ENCODE data around the gene BTAF1. TPM values are rescaled to one million over a fixed set of nuclear protein-coding genes. Genes with fewer than 3 reads are reported as not detected.

Gene BTAF1
- total RNA-seq, 4 donors from 2014 or later: 33.1 to 72.3 (median 65.1) TPM

- DNase-seq (ENCODE audit: low spot score) (no peak), ATAC-seq (ENCODE audit: low FRiP score) (no peak)
- TF ChIP-seq CTCF (IDR thresholded peaks at IDR 0.05): no peak
These were observed 142.8 kb downstream of the BTAF1 start for GRCh38 chr10:92066386-92066785.

GRCh38 chr10:92068900-92069299 lies 145.3 kb downstream of the BTAF1 start:
- DNase-seq (ENCODE audit: low spot score) (no peak), ATAC-seq (ENCODE audit: low FRiP score) (no peak)
- TF ChIP-seq CTCF (IDR thresholded peaks at IDR 0.05): no peak

- no peak for TF ChIP-seq CTCF (IDR thresholded peaks at IDR 0.05)
- no peak for ATAC-seq (ENCODE audit: low FRiP score)
- no peak for DNase-seq (ENCODE audit: low spot score)
These were observed 150.7 kb downstream of the BTAF1 start for GRCh38 chr10:92074126-92074887.

GRCh38 chr10:92075829-92076228 lies 152.3 kb downstream of the BTAF1 start:
- DNase-seq (ENCODE audit: low spot score) (no peak), ATAC-seq (ENCODE audit: low FRiP score) (no peak)
- no peak for TF ChIP-seq CTCF (IDR thresholded peaks at IDR 0.05)

GRCh38 chr10:92076722-92077121 lies 153.2 kb downstream of the BTAF1 start:
- no peak for TF ChIP-seq CTCF (IDR thresholded peaks at IDR 0.05)

GRCh38 chr10:92079003-92079402 lies 155.4 kb downstream of the BTAF1 start:
- ATAC-seq (ENCODE audit: low FRiP score) (no peak), DNase-seq (ENCODE audit: low spot score) (no peak)
- no peak for TF ChIP-seq CTCF (IDR thresholded peaks at IDR 0.05)

More at GRCh38 chr10:92076722-92077121, 153.2 kb downstream of the BTAF1 start:
- DNase-seq (ENCODE audit: low spot score) (no peak), ATAC-seq (ENCODE audit: low FRiP score) (no peak)

Small RNA genes within 50 kb of the gene (small RNA-seq; reads per million reads assigned to genes)
- gene AL359198.2 (not detected), gene RF00402 (not detected)

Other genes starting within 250 kb of the BTAF1 start
- gene TNKS2, start 125.3 kb upstream of the BTAF1 start, total RNA-seq: 10 to 100 TPM; 37.6 to 52.8 (median 43.8) TPM
- 1 to 10 TPM in 1 of 4 donors, under 1 TPM in 3; 0.28 to 3.0 (median 0.70) TPM for gene FGFBP3, start 14.3 kb upstream of the BTAF1 start, total RNA-seq